ENCODE measurements around the gene LRBA.

DNA sequence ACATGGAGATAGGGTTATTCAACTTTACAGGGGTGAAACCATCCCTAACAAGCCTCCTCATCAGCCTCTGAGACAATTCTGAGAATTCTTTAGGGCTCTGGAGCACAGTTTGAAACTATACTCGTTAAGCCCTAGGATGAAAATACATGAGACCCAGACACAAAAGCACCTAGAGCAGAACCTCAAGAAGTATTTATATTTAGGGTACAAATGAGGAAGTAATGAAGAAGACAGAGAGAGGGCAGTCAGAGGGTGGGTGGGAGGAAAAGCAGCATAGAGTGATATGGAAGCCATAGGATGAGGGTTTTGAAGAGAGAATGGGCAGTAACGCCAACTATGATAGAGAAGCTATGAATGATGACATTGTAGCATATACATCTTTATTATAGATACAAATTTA is 686.6 kb downstream of the LRBA start:
- TF ChIP-seq, protein P1, sequence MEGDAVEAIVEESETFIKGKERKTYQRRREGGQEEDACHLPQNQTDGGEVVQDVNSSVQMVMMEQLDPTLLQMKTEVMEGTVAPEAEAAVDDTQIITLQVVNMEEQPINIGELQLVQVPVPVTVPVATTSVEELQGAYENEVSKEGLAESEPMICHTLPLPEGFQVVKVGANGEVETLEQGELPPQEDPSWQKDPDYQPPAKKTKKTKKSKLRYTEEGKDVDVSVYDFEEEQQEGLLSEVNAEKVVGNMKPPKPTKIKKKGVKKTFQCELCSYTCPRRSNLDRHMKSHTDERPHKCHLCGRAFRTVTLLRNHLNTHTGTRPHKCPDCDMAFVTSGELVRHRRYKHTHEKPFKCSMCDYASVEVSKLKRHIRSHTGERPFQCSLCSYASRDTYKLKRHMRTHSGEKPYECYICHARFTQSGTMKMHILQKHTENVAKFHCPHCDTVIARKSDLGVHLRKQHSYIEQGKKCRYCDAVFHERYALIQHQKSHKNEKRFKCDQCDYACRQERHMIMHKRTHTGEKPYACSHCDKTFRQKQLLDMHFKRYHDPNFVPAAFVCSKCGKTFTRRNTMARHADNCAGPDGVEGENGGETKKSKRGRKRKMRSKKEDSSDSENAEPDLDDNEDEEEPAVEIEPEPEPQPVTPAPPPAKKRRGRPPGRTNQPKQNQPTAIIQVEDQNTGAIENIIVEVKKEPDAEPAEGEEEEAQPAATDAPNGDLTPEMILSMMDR (IDR thresholded peaks at IDR 0.05 in 4 of 5, conservative IDR thresholded peaks at IDR 0.05 in 1 of 5), result no peak
- no peak for TF ChIP-seq POLR2A (IDR thresholded peaks at IDR 0.05)

Measured in gastrocnemius medialis (tissue), 4 donors.